HTERT RPE-1 (cell line): ENCODE data around the gene FTO.

Experiments used
- in situ Hi-C: fragments of 300-500 bp; cut with MboI; formaldehyde crosslinking; loops from 4 replicates; pipeline ENCODE4 v1.14.3; 2020; ENCODE audit warnings: low sequenced_read_pairs

The FTO gene

GRCh38 chr16:53893731-53894435, 189.9 kb downstream of the FTO start:
- in situ Hi-C loops, result no loop called here

GRCh38 chr16:53894686-53895085, 190.7 kb downstream of the FTO start:
- in situ Hi-C loops, result no loop called here

- in situ Hi-C loops, result no loop called here
These were observed 191.5 kb downstream of the FTO start for GRCh38 chr16:53895433-53895832.

DNA sequence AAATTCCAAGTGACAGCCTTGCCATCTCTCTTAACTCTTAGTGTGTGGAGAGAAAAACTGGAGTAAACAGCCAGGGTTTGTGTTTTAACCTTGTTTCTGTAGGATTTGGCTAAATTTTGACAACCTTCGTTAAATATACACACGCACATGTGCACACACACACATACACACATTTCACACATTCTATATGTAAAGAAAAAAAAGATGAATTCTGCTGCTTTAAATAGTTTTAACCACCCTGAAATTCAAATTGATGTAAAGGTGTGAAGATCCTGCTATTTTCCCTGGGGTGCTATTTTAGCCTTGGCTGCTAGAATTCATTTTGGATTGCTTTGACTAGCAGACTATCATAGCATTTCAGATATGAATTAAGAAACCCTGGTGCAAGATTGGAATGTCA, 191.9 kb downstream of the FTO start:
- in situ Hi-C loops, result no loop called here

- in situ Hi-C loops, result no loop called here
These were observed 192.8 kb downstream of the FTO start for GRCh38 chr16:53896722-53897121.

DNA sequence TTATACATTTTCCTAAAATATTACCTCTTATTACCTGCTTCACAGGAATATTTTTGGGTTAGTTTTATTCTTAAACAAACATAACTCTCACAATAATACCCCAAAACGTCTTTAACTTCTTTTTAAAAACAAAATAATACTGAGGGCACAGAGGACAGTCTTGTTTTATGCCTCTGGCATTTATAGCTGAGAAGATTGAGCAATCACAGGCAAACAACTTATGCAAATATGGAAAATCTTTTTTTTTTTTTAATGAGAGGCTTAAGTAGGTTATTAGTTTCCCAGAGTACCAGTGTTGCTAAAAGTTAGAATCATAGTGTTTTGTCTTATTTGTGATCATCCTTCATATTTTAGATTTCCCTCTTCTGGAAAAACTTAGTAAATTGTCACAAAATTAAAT, 195.0 kb downstream of the FTO start:
- in situ Hi-C loops, result no loop called here

- in situ Hi-C loops, result no loop called here
These were observed 195.5 kb downstream of the FTO start for GRCh38 chr16:53899431-53899830.

DNA sequence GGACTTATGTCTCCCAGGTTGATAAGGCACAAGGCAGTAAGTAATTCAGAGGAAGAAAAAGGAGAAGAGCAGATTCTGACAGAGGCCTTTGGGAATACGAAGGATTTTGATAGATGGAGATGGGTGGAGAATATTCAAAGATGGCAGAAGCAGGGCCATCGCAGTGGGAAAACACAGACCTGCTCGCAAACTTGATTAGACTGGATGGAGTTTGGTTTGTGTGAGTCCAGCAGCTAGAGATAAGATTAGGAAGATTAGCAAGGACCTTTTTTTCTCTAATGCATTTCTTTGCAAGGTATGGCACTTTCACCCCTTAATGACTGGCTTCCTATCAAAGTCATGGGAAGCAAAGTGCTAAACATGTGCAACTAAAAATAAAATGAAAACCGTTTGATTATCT, 196.7 kb downstream of the FTO start:
- in situ Hi-C loops, result no loop called here

- in situ Hi-C loops, result no loop called here
These were observed 197.5 kb downstream of the FTO start for GRCh38 chr16:53901408-53901807.

- in situ Hi-C loops, result no loop called here
These were observed 200.6 kb downstream of the FTO start for GRCh38 chr16:53904533-53904932.

- in situ Hi-C loops, result no loop called here
These were observed 201.1 kb downstream of the FTO start for GRCh38 chr16:53905028-53905427.

GRCh38 chr16:53908731-53909130, 204.8 kb downstream of the FTO start:
- in situ Hi-C loops, result no loop called here

DNA sequence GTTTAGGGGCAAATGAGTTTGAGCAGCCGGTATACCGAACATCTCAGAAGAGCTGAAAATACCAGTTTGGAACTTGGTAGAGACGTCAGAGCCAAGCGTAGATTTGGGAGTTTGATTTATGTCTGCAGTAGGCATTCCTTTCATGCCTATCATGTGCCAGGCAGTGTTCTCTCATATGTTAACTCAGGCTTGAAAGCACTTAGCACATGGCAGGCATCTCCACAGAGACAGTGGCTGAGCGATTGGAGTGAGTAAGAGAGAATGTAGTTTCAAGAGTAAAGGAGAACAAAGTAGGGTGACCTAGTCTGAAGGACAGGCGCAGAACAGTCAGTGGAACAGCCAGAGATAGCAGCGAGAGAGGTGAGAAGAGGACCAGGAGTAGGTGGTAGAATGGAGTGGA, 207.0 kb downstream of the FTO start:
- in situ Hi-C loops, result no loop called here

DNA sequence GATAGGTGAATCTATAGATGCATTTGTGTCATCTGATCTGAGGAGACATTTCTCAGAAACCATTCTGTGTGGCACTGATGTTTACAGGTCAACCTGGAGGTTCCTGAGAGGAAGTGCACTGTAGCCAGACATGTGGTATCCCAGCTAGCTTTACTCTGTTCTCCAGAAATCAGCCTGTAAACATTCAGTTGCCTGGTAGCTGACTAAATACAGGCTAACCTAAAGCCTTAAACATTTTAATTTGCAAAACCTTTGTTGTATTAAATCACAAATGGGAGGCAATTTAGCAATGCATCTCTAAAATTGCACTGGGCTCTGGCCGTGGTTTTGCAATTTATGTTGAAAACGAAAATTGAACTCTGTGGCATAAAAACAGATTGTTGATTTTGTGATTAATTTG, 207.6 kb downstream of the FTO start:
- in situ Hi-C loops, result no loop called here

GRCh38 chr16:53912155-53912554, 208.2 kb downstream of the FTO start:
- in situ Hi-C loops, result no loop called here

- in situ Hi-C loops, result no loop called here
These were observed 209.3 kb downstream of the FTO start for GRCh38 chr16:53913099-53913870.

DNA sequence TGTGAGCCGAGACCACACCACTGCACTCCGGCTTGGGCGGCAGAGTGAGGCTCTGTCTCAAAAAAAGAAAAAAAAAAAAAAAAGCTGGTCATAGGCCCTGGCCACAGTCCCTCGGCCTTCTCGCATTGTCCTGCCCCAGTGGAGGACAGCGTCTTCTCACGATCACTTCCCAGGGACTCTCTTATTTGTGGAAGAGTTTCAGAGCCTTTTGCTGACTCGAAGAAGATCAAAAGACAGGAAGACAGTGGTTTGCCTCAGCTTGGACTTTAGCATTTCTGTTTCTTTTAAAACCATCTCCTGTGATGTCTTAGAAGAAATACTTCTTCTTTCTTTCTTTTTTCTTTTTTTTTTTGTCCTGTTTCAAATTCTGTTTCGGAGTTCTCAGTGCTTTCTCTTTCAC, 210.0 kb downstream of the FTO start:
- in situ Hi-C loops, result no loop called here

DNA sequence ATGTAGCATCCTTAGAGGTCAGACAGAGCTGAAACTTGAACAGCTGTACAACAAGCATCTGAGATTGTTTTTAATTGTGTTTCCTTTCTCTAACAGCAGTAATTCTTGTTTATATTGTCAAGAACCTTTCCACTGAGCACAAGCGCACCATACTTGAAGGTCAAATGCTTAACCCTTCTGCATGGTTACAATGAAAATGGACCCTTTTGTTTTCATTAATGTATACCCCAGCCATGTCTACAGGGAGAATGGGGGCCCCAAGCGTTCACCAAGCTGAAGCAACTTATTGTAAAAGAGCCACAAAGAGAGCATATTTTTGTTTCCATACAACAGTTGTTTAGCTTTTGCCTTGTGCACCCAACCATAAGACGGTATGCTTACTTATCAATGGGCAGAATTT, 210.8 kb downstream of the FTO start:
- in situ Hi-C loops, result no loop called here

GRCh38 chr16:53915452-53916160, 211.7 kb downstream of the FTO start:
- in situ Hi-C loops, result no loop called here

GRCh38 chr16:53920988-53921387, 217.0 kb downstream of the FTO start:
- in situ Hi-C loops, result no loop called here

- in situ Hi-C loops, result no loop called here
These were observed 218.3 kb downstream of the FTO start for GRCh38 chr16:53922067-53922806.
